Measurements from ENCODE around the gene TMEM235.

DNA sequence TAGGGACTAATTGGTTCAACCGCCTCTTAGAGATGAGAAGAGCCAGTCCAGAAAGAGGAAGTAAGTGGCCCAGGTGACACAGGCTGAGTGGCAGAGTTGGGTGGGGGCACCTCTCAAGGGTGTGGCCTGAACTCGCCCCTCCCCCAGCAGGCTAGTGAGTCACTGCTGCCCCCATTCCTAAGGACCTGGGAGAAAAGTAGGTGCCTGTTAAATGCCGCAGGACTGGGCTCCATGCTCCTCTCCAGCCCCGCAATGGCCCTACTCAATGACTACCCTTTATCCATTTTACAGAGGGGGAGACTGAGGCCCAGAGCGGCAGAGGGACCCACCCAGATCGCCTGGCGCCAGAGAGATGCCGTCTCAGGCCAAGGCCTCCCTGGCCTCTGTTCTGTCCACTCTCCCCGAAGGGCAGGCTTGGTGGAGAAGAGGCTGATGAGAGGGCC, 8.1 kb downstream of the TMEM235 start:
- TF ChIP-seq, protein P1, sequence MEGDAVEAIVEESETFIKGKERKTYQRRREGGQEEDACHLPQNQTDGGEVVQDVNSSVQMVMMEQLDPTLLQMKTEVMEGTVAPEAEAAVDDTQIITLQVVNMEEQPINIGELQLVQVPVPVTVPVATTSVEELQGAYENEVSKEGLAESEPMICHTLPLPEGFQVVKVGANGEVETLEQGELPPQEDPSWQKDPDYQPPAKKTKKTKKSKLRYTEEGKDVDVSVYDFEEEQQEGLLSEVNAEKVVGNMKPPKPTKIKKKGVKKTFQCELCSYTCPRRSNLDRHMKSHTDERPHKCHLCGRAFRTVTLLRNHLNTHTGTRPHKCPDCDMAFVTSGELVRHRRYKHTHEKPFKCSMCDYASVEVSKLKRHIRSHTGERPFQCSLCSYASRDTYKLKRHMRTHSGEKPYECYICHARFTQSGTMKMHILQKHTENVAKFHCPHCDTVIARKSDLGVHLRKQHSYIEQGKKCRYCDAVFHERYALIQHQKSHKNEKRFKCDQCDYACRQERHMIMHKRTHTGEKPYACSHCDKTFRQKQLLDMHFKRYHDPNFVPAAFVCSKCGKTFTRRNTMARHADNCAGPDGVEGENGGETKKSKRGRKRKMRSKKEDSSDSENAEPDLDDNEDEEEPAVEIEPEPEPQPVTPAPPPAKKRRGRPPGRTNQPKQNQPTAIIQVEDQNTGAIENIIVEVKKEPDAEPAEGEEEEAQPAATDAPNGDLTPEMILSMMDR (IDR thresholded peaks at IDR 0.05; ENCODE audit: low read depth, low read length), result no peak
- TF ChIP-seq EZH2phosphoT487 (IDR thresholded peaks at IDR 0.05; ENCODE audit: low read depth), result no peak
